DND-41 (cell line): ENCODE data around the gene RPS19.

Source experiments
- ATAC-seq: fragments of 200-7000 bp; cut with Tn5 transposase; 3 replicates; pipeline ENCODE4 v1.9.1; 2021; ENCODE audit warnings: low read depth; ENCODE audit not compliant: insufficient read depth
- DNase-seq: peaks from one replicate; pipeline ENCODE4 v3.0.0-alpha.2; 2020
- H2AFZ ChIP-seq: 2 replicates; pipeline ENCODE4 v1.6.0; 2012; ENCODE audit warnings: low read depth, low read length
- H3K27ac ChIP-seq: 2 replicates; pipeline ENCODE4 v1.5.1; 2012; ENCODE audit warnings: low read length, inconsistent platforms
- H3K27me3 ChIP-seq: fragments of 200-600 bp; sonication (generic); 2 replicates; pipeline ENCODE4 v1.6.0; 2012; ENCODE audit warnings: low read length, mild to moderate bottlenecking, inconsistent platforms; ENCODE audit not compliant: insufficient read depth, poor library complexity
- H3K36me3 ChIP-seq: 2 replicates; pipeline ENCODE4 v1.5.1; 2012; ENCODE audit warnings: low read length, inconsistent platforms; ENCODE audit not compliant: insufficient read depth
- H3K4me1 ChIP-seq: 2 replicates; pipeline ENCODE4 v1.5.1; 2012; ENCODE audit warnings: mild to moderate bottlenecking, low read length; ENCODE audit not compliant: insufficient read depth
- H3K4me2 ChIP-seq: 2 replicates; pipeline ENCODE4 v1.6.0; 2012; ENCODE audit warnings: mild to moderate bottlenecking, moderate library complexity, low read length, inconsistent platforms; ENCODE audit not compliant: insufficient read depth
- H3K4me3 ChIP-seq, 2 experiments: fragments of 200-600 bp in 1 of 2; shearing (Covaris generic) in 1 of 2; 2 replicates each; pipeline ENCODE4 v1.5.1; 2012 to 2016; ENCODE audit warnings: inconsistent platforms in 2 of 2, low read length in 2 of 2, mild to moderate bottlenecking in 2 of 2, low read depth in 1 of 2, moderate library complexity in 1 of 2
- H3K79me2 ChIP-seq: 2 replicates; pipeline ENCODE4 v1.6.0; 2012; ENCODE audit warnings: low read length, inconsistent platforms; ENCODE audit not compliant: insufficient read depth
- H3K9ac ChIP-seq: 2 replicates; pipeline ENCODE4 v1.6.0; 2012; ENCODE audit warnings: low read depth, mild to moderate bottlenecking, inconsistent platforms, low read length, moderate library complexity
- H3K9me3 ChIP-seq: 2 replicates; pipeline ENCODE4 v1.5.1; 2012; ENCODE audit warnings: low read length, moderate library complexity, mild to moderate bottlenecking, inconsistent platforms; ENCODE audit not compliant: insufficient read depth, severe bottlenecking
- H4K20me1 ChIP-seq: 2 replicates; pipeline ENCODE4 v1.6.0; 2012; ENCODE audit warnings: low read length; ENCODE audit not compliant: insufficient read depth
- EZH2 ChIP-seq: IDR thresholded peaks from 3 replicates; pipeline ENCODE4 v1.6.1; 2012; ENCODE audit warnings: borderline replicate concordance, low read depth, mild to moderate bottlenecking, moderate library complexity, low read length, inconsistent platforms; ENCODE audit not compliant: severe bottlenecking
- TF ChIP-seq, protein P1 (sequence below): IDR thresholded peaks from 2 replicates; pipeline ENCODE4 v1.5.1; 2012; ENCODE audit warnings: borderline replicate concordance, low read length, moderate library complexity, mild to moderate bottlenecking; ENCODE audit not compliant: poor library complexity, severe bottlenecking; ENCODE audit errors: extremely low read depth

RPS19 gene

DNA sequence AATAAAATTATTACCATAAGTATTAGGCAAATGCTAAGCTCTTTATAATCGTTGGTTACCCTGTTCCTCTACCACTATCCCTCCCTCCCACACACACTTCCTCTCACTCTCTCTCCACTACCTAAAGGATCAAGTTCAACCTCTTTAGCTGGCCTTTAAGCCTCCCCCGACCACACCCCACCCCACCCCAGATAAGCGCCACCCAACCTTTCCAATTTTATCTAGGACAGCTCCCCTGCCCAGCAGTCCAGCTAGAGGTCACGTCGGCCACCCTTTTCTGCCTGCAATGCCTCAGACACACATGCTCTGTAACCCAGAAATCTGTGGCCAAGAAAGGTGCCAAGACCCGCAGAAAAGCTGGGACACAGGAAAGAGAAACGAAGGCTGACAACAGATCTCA, 16.7 kb upstream of the RPS19 start:
- no peak overlapping the region for H2AFZ ChIP-seq
- no peak overlapping the region for H3K9ac ChIP-seq
- H3K4me1 ChIP-seq = no peaks in the 10 kb centered on the region
- H3K27me3 ChIP-seq = peaks cover 11% of the 10 kb centered on the region
- H3K27ac ChIP-seq = no peak overlapping the region
- TF ChIP-seq, protein P1, sequence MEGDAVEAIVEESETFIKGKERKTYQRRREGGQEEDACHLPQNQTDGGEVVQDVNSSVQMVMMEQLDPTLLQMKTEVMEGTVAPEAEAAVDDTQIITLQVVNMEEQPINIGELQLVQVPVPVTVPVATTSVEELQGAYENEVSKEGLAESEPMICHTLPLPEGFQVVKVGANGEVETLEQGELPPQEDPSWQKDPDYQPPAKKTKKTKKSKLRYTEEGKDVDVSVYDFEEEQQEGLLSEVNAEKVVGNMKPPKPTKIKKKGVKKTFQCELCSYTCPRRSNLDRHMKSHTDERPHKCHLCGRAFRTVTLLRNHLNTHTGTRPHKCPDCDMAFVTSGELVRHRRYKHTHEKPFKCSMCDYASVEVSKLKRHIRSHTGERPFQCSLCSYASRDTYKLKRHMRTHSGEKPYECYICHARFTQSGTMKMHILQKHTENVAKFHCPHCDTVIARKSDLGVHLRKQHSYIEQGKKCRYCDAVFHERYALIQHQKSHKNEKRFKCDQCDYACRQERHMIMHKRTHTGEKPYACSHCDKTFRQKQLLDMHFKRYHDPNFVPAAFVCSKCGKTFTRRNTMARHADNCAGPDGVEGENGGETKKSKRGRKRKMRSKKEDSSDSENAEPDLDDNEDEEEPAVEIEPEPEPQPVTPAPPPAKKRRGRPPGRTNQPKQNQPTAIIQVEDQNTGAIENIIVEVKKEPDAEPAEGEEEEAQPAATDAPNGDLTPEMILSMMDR = no peak
- no peak for TF ChIP-seq EZH2
- no peak overlapping the region for H3K4me3 ChIP-seq
- no peak for DNase-seq
- no peak for ATAC-seq
- H3K9me3 ChIP-seq = no peaks in the 10 kb centered on the region
- H3K79me2 ChIP-seq = no peaks in the 10 kb centered on the region
- no peaks in the 10 kb centered on the region for H4K20me1 ChIP-seq
- H3K36me3 ChIP-seq = no peaks in the 10 kb centered on the region
- no peak overlapping the region for H3K4me2 ChIP-seq

DNA sequence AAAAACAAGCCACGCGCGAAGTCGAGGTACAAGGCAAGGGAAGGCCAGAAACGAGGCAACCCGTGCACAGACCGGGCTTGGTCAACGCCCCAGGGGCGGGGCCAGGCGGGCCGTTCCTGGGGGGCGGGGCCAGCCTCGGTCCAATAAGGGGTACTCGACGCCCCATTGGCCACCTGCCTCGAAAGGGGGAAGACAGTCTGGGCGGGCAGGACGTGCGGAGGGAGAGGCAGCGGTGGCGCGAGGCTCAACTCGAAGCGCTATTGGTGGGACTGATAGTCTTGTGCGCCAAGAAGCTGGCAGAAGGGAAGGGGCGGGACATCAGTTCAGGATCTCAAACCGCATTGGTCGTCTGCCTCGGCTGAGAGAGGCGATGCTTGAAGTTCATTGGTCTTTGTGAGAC, 15.5 kb upstream of the RPS19 start, which contains the start of gene LYPD4:
TSS of gene LYPD4 (minus strand) at position 83 of the 400 bp plus-strand sequence. CDS start 5,398 bp downstream, outside the sequence.
- Histone ChIP-seq H3K36me3 (no peaks in the 10 kb centered on the region), H3K4me1 (no peaks in the 10 kb centered on the region), H3K27ac (no peak within 1 kb of the TSS), H3K9me3 (no peaks in the 10 kb centered on the region), H4K20me1 (no peaks in the 10 kb centered on the region), H3K4me2 (no peak within 1 kb of the TSS), H3K9ac (no peak within 1 kb of the TSS), H2AFZ (no peak within 1 kb of the TSS), H3K27me3 (peaks cover 3% of the 10 kb centered on the region), H3K4me3 (no peak within 1 kb of the TSS), H3K79me2 (no peaks in the 10 kb centered on the region)
- TF ChIP-seq EZH2 = no peak
- TF ChIP-seq, protein P1 = no peak
- DNase-seq (peak; percentile 13), ATAC-seq (no peak)

DNA sequence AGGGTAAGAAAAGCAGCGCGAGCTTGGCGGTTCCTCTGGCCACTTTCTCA, 15.2 kb upstream of the RPS19 start, which contains the start of gene DMRTC2:
TSS of gene DMRTC2 (plus strand) at position 42 of the 50 bp plus-strand sequence. CDS start 2,387 bp downstream, outside the sequence.
- no peak for ATAC-seq
- H3K36me3 ChIP-seq = no peaks in the 10 kb centered on the region
- no peak within 1 kb of the TSS for H3K4me2 ChIP-seq
- no peaks in the 10 kb centered on the region for H3K4me1 ChIP-seq
- TF ChIP-seq EZH2 = no peak
- TF ChIP-seq, protein P1 = no peak
- H4K20me1 ChIP-seq = no peaks in the 10 kb centered on the region
- no peak for DNase-seq
- H3K27me3 ChIP-seq = peaks cover 3% of the 10 kb centered on the region
- H3K27ac ChIP-seq = no peak within 1 kb of the TSS
- H3K9me3 ChIP-seq = no peaks in the 10 kb centered on the region
- H3K79me2 ChIP-seq = no peaks in the 10 kb centered on the region
- H3K9ac ChIP-seq = no peak within 1 kb of the TSS
- no peak within 1 kb of the TSS for H3K4me3 ChIP-seq
- no peak within 1 kb of the TSS for H2AFZ ChIP-seq

DNA sequence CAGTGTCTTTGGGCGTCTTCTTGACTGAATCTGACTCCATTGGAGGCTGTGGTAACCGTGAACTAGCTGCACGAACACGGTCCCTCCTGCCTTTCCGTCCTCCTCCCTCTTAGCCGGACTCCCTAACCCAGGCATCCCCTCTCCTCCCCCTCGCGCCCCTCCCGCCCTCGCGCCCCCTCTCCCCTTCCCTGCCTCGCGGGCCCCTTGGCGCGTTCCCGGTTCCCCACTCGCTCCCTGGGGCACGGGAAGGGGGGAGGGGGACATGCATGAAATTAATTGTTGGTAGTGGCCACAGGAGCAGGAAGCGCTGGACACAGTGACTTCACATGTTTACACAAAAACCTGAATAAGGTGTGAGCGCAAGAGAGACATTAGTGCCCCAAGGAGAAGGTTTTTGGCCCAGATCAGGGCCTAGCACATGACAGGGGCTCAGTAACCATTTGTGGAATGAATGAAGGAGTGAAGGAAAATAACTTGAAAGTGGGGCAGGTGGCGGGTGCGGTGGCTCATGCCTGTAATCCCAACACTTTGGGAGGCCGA, 14.9 kb upstream of the RPS19 start:
- no peak for DNase-seq
- Histone ChIP-seq H3K4me1 (no peaks in the 10 kb centered on the region), H3K79me2 (no peaks in the 10 kb centered on the region), H2AFZ (no peak overlapping the region), H3K27me3 (peaks cover 3% of the 10 kb centered on the region), H3K9me3 (no peaks in the 10 kb centered on the region), H3K36me3 (no peaks in the 10 kb centered on the region), H4K20me1 (no peaks in the 10 kb centered on the region), H3K27ac (no peak overlapping the region), H3K4me2 (no peak overlapping the region), H3K4me3 (no peak overlapping the region), H3K9ac (no peak overlapping the region)
- TF ChIP-seq EZH2 = no peak
- TF ChIP-seq, protein P1 = no peak
- ATAC-seq = no peak
